ENCODE measurements around the gene HHAT.
"Not testable (repeated sequence)": the region's sequence is repeated elsewhere in the genome, so short reads cannot be mapped to it uniquely, and the experiment has no call there.

Gene HHAT

GRCh38 chr1:210342986-210343780 lies 14.5 kb downstream of the HHAT start:
- no peak overlapping the region for H3K9ac ChIP-seq (ENCODE audit: insufficient read length, low read depth)

GRCh38 chr1:210344706-210345105 lies 16.0 kb downstream of the HHAT start:
- Histone ChIP-seq H3K36me3 (ENCODE audit: insufficient read depth, insufficient read length, low read length) (no peaks in the 10 kb centered on the region), H3K4me3 (ENCODE audit: insufficient read length, low read depth) (no peak overlapping the region), H3K4me1 (ENCODE audit: insufficient read depth, insufficient read length) (no peaks in the 10 kb centered on the region), H3K9ac (ENCODE audit: insufficient read length, low read depth) (no peak overlapping the region), H3K27me3 (ENCODE audit: insufficient read depth, insufficient read length) (no peaks in the 10 kb centered on the region), H3K9me3 (ENCODE audit: insufficient read depth, low read length) (no peaks in the 10 kb centered on the region)
- TF ChIP-seq YY1 (IDR thresholded peaks at IDR 0.05; ENCODE audit: insufficient read depth, insufficient read length) (no peak), ZNF274 (IDR thresholded peaks at IDR 0.05; ENCODE audit: low read depth, low read length) (no peak), SUZ12 (IDR thresholded peaks at IDR 0.05; ENCODE audit: extremely low read depth, insufficient read depth, insufficient read length) (no peak)
- DNase-seq (ENCODE audit: low read depth, low spot score) = no peak

More at GRCh38 chr1:210342986-210343780, 14.5 kb downstream of the HHAT start:
- no peaks in the 10 kb centered on the region for H3K9me3 ChIP-seq (ENCODE audit: insufficient read depth, low read length)
- no peaks in the 10 kb centered on the region for H3K36me3 ChIP-seq (ENCODE audit: insufficient read depth, insufficient read length, low read length)
- TF ChIP-seq YY1 (IDR thresholded peaks at IDR 0.05; ENCODE audit: insufficient read depth, insufficient read length) (no peak), ZNF274 (IDR thresholded peaks at IDR 0.05; ENCODE audit: low read depth, low read length) (no peak), SUZ12 (IDR thresholded peaks at IDR 0.05; ENCODE audit: extremely low read depth, insufficient read depth, insufficient read length) (no peak)
- H3K4me3 ChIP-seq (ENCODE audit: insufficient read length, low read depth) = no peak overlapping the region
- H3K4me1 ChIP-seq (ENCODE audit: insufficient read depth, insufficient read length) = no peaks in the 10 kb centered on the region
- no peak for DNase-seq (ENCODE audit: low read depth, low spot score)
- no peaks in the 10 kb centered on the region for H3K27me3 ChIP-seq (ENCODE audit: insufficient read depth, insufficient read length)

GRCh38 chr1:210347112-210347511 lies 18.4 kb downstream of the HHAT start:
- H3K36me3 ChIP-seq (ENCODE audit: insufficient read depth, insufficient read length, low read length) = no peaks in the 10 kb centered on the region
- no peaks in the 10 kb centered on the region for H3K9me3 ChIP-seq (ENCODE audit: insufficient read depth, low read length)
- no peaks in the 10 kb centered on the region for H3K4me1 ChIP-seq (ENCODE audit: insufficient read depth, insufficient read length)
- no peak overlapping the region for H3K4me3 ChIP-seq (ENCODE audit: insufficient read length, low read depth)
- no peak overlapping the region for H3K9ac ChIP-seq (ENCODE audit: insufficient read length, low read depth)
- H3K27me3 ChIP-seq (ENCODE audit: insufficient read depth, insufficient read length) = no peaks in the 10 kb centered on the region
- TF ChIP-seq ZNF274 (IDR thresholded peaks at IDR 0.05; ENCODE audit: low read depth, low read length) (no peak), YY1 (IDR thresholded peaks at IDR 0.05; ENCODE audit: insufficient read depth, insufficient read length) (no peak), SUZ12 (IDR thresholded peaks at IDR 0.05; ENCODE audit: extremely low read depth, insufficient read depth, insufficient read length) (no peak)
- DNase-seq (ENCODE audit: low read depth, low spot score) = no peak

DNA sequence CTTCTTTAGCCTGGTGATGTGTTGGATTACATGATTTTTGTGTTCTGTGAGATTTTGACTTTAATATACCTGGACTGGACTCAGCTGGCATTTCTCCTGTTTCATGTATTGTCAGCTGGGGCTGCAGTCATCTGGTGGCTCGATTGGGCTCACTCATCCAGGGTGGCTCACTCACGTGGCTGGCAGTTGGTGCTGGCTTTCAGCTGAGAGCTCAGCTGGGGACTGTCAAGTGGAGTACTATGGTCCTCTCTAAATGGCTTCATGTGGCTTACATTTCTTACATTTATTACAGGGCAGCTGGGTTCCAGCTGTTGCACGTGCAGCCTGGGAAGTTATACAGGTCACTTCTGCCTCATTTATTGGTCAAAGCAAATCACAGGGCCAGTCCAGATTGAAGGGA lies 22.8 kb downstream of the HHAT start:
- no peak overlapping the region for H3K4me3 ChIP-seq (ENCODE audit: insufficient read length, low read depth)
- H3K27me3 ChIP-seq (ENCODE audit: insufficient read depth, insufficient read length) = no peaks in the 10 kb centered on the region
- H3K9ac ChIP-seq (ENCODE audit: insufficient read length, low read depth) = no peak overlapping the region
- H3K4me1 ChIP-seq (ENCODE audit: insufficient read depth, insufficient read length) = no peaks in the 10 kb centered on the region
- no peak for DNase-seq (ENCODE audit: low read depth, low spot score)
- H3K36me3 ChIP-seq (ENCODE audit: insufficient read depth, insufficient read length, low read length) = no peaks in the 10 kb centered on the region
- H3K9me3 ChIP-seq (ENCODE audit: insufficient read depth, low read length) = no peaks in the 10 kb centered on the region
- TF ChIP-seq SUZ12 (IDR thresholded peaks at IDR 0.05; ENCODE audit: extremely low read depth, insufficient read depth, insufficient read length) = no peak
- no peak for TF ChIP-seq YY1 (IDR thresholded peaks at IDR 0.05; ENCODE audit: insufficient read depth, insufficient read length)
- no peak for TF ChIP-seq ZNF274 (IDR thresholded peaks at IDR 0.05; ENCODE audit: low read depth, low read length)

DNA sequence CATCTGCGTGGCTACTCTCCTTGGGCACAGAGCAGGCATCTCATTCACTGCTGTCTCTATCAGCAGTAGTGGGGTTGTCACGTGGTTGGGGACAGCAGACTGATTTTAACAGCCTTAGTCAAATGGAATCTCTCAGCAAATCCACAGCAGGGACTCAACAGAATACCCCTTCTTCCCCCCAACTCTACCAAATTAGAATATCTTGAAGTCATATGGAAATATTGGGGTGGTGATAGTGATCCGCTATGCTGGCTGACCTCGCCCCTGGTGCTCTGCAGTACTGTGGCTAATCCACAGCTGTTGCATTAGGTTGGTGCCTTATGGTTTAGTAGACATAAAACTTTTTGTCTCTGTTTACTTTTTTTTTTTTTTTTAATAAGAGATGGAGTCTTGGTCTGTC lies 23.9 kb downstream of the HHAT start:
- H3K36me3 ChIP-seq (ENCODE audit: insufficient read depth, insufficient read length, low read length) = no peaks in the 10 kb centered on the region
- TF ChIP-seq SUZ12 (IDR thresholded peaks at IDR 0.05; ENCODE audit: extremely low read depth, insufficient read depth, insufficient read length) (no peak), YY1 (IDR thresholded peaks at IDR 0.05; ENCODE audit: insufficient read depth, insufficient read length) (no peak), ZNF274 (IDR thresholded peaks at IDR 0.05; ENCODE audit: low read depth, low read length) (no peak)
- no peak overlapping the region for H3K4me3 ChIP-seq (ENCODE audit: insufficient read length, low read depth)
- H3K27me3 ChIP-seq (ENCODE audit: insufficient read depth, insufficient read length) = no peaks in the 10 kb centered on the region
- no peaks in the 10 kb centered on the region for H3K9me3 ChIP-seq (ENCODE audit: insufficient read depth, low read length)
- no peaks in the 10 kb centered on the region for H3K4me1 ChIP-seq (ENCODE audit: insufficient read depth, insufficient read length)
- H3K9ac ChIP-seq (ENCODE audit: insufficient read length, low read depth) = no peak overlapping the region
- DNase-seq (ENCODE audit: low read depth, low spot score) = no peak

DNA sequence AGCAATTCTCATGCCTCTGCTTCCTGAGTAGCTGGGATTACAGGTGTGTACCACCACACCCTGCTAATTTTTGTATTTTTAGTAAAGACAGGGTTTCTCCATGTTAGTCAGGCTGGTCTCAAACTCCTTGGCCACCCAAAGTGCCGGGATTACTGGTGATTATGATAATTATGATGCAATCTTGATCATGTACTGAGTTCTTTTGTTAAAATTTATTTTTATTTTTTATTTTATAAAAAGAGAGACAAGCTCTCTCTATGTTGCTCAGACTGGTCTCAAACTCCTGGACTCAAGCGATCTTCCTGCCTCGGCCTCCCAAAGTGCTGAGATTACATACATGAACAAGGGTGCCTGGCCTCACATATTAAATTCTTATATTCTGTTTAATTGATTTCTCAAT lies 25.6 kb downstream of the HHAT start:
- H3K4me3 ChIP-seq (ENCODE audit: insufficient read length, low read depth); H3K9ac ChIP-seq (ENCODE audit: insufficient read length, low read depth); H3K4me1 ChIP-seq (ENCODE audit: insufficient read depth, insufficient read length); H3K36me3 ChIP-seq (ENCODE audit: insufficient read depth, insufficient read length, low read length); H3K27me3 ChIP-seq (ENCODE audit: insufficient read depth, insufficient read length); DNase-seq (ENCODE audit: low read depth, low spot score); H3K9me3 ChIP-seq (ENCODE audit: insufficient read depth, low read length): not testable (repeated sequence)

- Histone ChIP-seq H3K9me3 (ENCODE audit: insufficient read depth, low read length) (no peaks in the 10 kb centered on the region), H3K9ac (ENCODE audit: insufficient read length, low read depth) (no peak overlapping the region), H3K36me3 (ENCODE audit: insufficient read depth, insufficient read length, low read length) (no peaks in the 10 kb centered on the region), H3K4me3 (ENCODE audit: insufficient read length, low read depth) (no peak overlapping the region), H3K4me1 (ENCODE audit: insufficient read depth, insufficient read length) (peaks cover 2% of the 10 kb centered on the region), H3K27me3 (ENCODE audit: insufficient read depth, insufficient read length) (no peaks in the 10 kb centered on the region)
- peak; percentile 46 for DNase-seq (ENCODE audit: low read depth, low spot score)
- TF ChIP-seq ZNF274 (IDR thresholded peaks at IDR 0.05; ENCODE audit: low read depth, low read length) (no peak), SUZ12 (IDR thresholded peaks at IDR 0.05; ENCODE audit: extremely low read depth, insufficient read depth, insufficient read length) (no peak), YY1 (IDR thresholded peaks at IDR 0.05; ENCODE audit: insufficient read depth, insufficient read length) (no peak)
Observed at GRCh38 chr1:210358626-210359025, 29.9 kb downstream of the HHAT start.
